Measurements from ENCODE around the gene KDM3A.

The KDM3A gene

GRCh38 chr2:86510436-86510933, 69.3 kb downstream of the KDM3A start:
- H3K27ac ChIP-seq = no peak overlapping the region
- TF ChIP-seq CTCF (conservative IDR thresholded peaks at IDR 0.05) = no peak

GRCh38 chr2:86512034-86512433, 70.9 kb downstream of the KDM3A start:
- TF ChIP-seq CTCF (conservative IDR thresholded peaks at IDR 0.05) = no peak

GRCh38 chr2:86512892-86513291, 71.7 kb downstream of the KDM3A start:
- no peak overlapping the region for H3K27ac ChIP-seq
- no peak for TF ChIP-seq CTCF (conservative IDR thresholded peaks at IDR 0.05)

More at GRCh38 chr2:86512034-86512433, 70.9 kb downstream of the KDM3A start:
- H3K27ac ChIP-seq = no peak overlapping the region

- no peak for TF ChIP-seq CTCF (conservative IDR thresholded peaks at IDR 0.05)
- H3K27ac ChIP-seq = no peak overlapping the region
These were observed 72.9 kb downstream of the KDM3A start for GRCh38 chr2:86513948-86514660.

GRCh38 chr2:86518481-86518880, 77.3 kb downstream of the KDM3A start:
- peak overlapping the region; percentile 28; the same call in 1 of the 2 replicates for H3K27ac ChIP-seq
- TF ChIP-seq CTCF (conservative IDR thresholded peaks at IDR 0.05) = peak; percentile 39

- peak overlapping the region; percentile 28 for H3K27ac ChIP-seq
- no peak for TF ChIP-seq CTCF (conservative IDR thresholded peaks at IDR 0.05)
These were observed 78.2 kb downstream of the KDM3A start for GRCh38 chr2:86519349-86519748.

GRCh38 chr2:86520153-86520552, 79.0 kb downstream of the KDM3A start:
- no peak for TF ChIP-seq CTCF (conservative IDR thresholded peaks at IDR 0.05)
- H3K27ac ChIP-seq = peak overlapping the region; percentile 28
